HepG2 (cell line): ENCODE measurements around the gene SNF8. TPM values are rescaled to one million over a fixed set of nuclear protein-coding genes. Genes with fewer than 3 reads are reported as not detected.

Experiments
- ADNP ChIP-seq: sonication (generic); formaldehyde crosslinking; IDR thresholded peaks from 2 replicates; pipeline ENCODE4 v1.4.0; 2020; ENCODE audit warnings: missing genetic modification reagents
- ATF7-NPFF ChIP-seq: sonication (generic); formaldehyde crosslinking; IDR thresholded peaks from 2 replicates; pipeline ENCODE4 v1.8.1; 2023; ENCODE audit warnings: mild to moderate bottlenecking, low read depth, missing genetic modification reagents, moderate library complexity
- CAMTA2 ChIP-seq: sonication (generic); formaldehyde crosslinking; IDR thresholded peaks from 2 replicates; pipeline ENCODE4 v1.4.0; 2020; ENCODE audit warnings: mild to moderate bottlenecking, missing genetic modification reagents, borderline replicate concordance
- CREB3 ChIP-seq: sonication (generic); formaldehyde crosslinking; IDR thresholded peaks from 2 replicates; pipeline ENCODE4 v1.5.0; 2020; ENCODE audit warnings: missing genetic modification reagents
- FOXO4 ChIP-seq: sonication (generic); formaldehyde crosslinking; conservative IDR thresholded peaks from 2 replicates; pipeline ENCODE4 v1.8.1; 2023; ENCODE audit warnings: missing genetic modification reagents
- IKZF5 ChIP-seq: IDR thresholded peaks from 2 replicates; pipeline ENCODE4 v1.6.1; 2018; ENCODE audit warnings: missing genetic modification reagents, mild to moderate bottlenecking, missing compliant biosample characterization
- IRF1 ChIP-seq: sonication (generic); formaldehyde crosslinking; IDR thresholded peaks from 2 replicates; pipeline ENCODE4 v1.4.0; 2020; ENCODE audit warnings: low read depth, mild to moderate bottlenecking, missing genetic modification reagents
- KDM5B ChIP-seq: sonication (generic); formaldehyde crosslinking; IDR thresholded peaks from 2 replicates; pipeline ENCODE4 v1.4.0; 2020; ENCODE audit warnings: missing genetic modification reagents, mild to moderate bottlenecking, borderline replicate concordance
- LRRFIP1 ChIP-seq: sonication (generic); formaldehyde crosslinking; conservative IDR thresholded peaks from 2 replicates; pipeline ENCODE4 v1.4.0; 2020; ENCODE audit warnings: missing genetic modification reagents
- PHF8 ChIP-seq: sonication (generic); formaldehyde crosslinking; IDR thresholded peaks from 2 replicates; pipeline ENCODE4 v1.5.0; 2020; ENCODE audit warnings: missing genetic modification reagents
- RBM22 ChIP-seq: fragments of 200-400 bp; formaldehyde crosslinking; optimal IDR thresholded peaks from 2 replicates; pipeline ENCODE3; 2017; ENCODE audit warnings: mild to moderate bottlenecking, low read length, moderate library complexity
- RELA ChIP-seq: sonication (generic); formaldehyde crosslinking; IDR thresholded peaks from 2 replicates; pipeline ENCODE4 v1.4.0; 2020; ENCODE audit warnings: missing genetic modification reagents
- SP1 ChIP-seq, 2 experiments: fragments of 450-650 bp in 1 of 2; sonication (generic) in 1 of 2; formaldehyde crosslinking in 1 of 2; IDR thresholded peaks; 2 replicates each; pipeline versions ENCODE4 v1.4.0 to v1.6.1; 2016 to 2020; ENCODE audit warnings: missing genetic modification reagents in 1 of 2
- SSRP1 ChIP-seq: IDR thresholded peaks from 2 replicates; pipeline ENCODE4 v1.6.1; 2016; ENCODE audit warnings: control low read depth
- ZNF329 ChIP-seq: sonication (generic); formaldehyde crosslinking; IDR thresholded peaks from 2 replicates; pipeline ENCODE4 v1.9.0; 2021; ENCODE audit warnings: low read depth, mild to moderate bottlenecking, missing genetic modification reagents
- ZNF354B ChIP-seq: sonication (generic); formaldehyde crosslinking; IDR thresholded peaks from 2 replicates; pipeline ENCODE4 v1.8.0; 2022; ENCODE audit warnings: mild to moderate bottlenecking, missing genetic modification reagents
- ZNF414 ChIP-seq: sonication (generic); formaldehyde crosslinking; IDR thresholded peaks from 2 replicates; pipeline ENCODE4 v1.5.0; 2020; ENCODE audit warnings: missing genetic modification reagents
- ZNF563 ChIP-seq: sonication (generic); formaldehyde crosslinking; IDR thresholded peaks from 2 replicates; pipeline ENCODE4 v1.8.0; 2022; ENCODE audit warnings: mild to moderate bottlenecking, moderate library complexity, missing genetic modification reagents
- ZNF589 ChIP-seq: sonication (generic); formaldehyde crosslinking; conservative IDR thresholded peaks from 2 replicates; pipeline ENCODE4 v1.8.0; 2022; ENCODE audit warnings: mild to moderate bottlenecking, moderate library complexity, missing genetic modification reagents
- ZNF773 ChIP-seq: sonication (generic); formaldehyde crosslinking; IDR thresholded peaks from 2 replicates; pipeline ENCODE4 v1.4.0; 2020; ENCODE audit warnings: missing genetic modification reagents, borderline replicate concordance
- polyA plus RNA-seq, 8 experiments: library from polyadenylated mRNA; depleted of rRNA in 3 of 8; stranded (reverse) in 7 of 8; unstranded in 1 of 8; fragments of >200 nt; fragmentation: Illumina TruSeq in 4 of 8; extraction: Trizol in 4 of 8; gene quantifications; 2 replicates each; pipeline versions ENCODE4 v1.2.1 to v1.2.3, GENCODE V29; 2011 to 2016; ENCODE audit warnings: low read depth in 4 of 8, missing spikeins in 1 of 8, mixed read lengths in 1 of 8; ENCODE audit not compliant: insufficient read depth in 1 of 8
- total RNA-seq, 5 experiments: library from RNA; depleted of rRNA; stranded (reverse); fragments of >200 nt; fragmentation: Illumina TruSeq; extraction: Trizol; gene quantifications; 2 replicates each; pipeline ENCODE4 v1.2.3, GENCODE V29; 2016; ENCODE audit warnings: low read depth in 1 of 5

Gene SNF8
- total and polyA plus RNA-seq, 2 of the 13 experiments (the other 11 are each of a cell fraction or from before 2014, with no cell fraction given): 114 to 153 TPM

GRCh38 chr17:48892940-48893645 lies 51.5 kb downstream of the SNF8 start (continued):
- TF ChIP-seq ZNF589: no peak
- TF ChIP-seq ZNF329 (CRISPR knock-in tag): no peak
- no peak for TF ChIP-seq SSRP1 (CRISPR knock-in tag)
- TF ChIP-seq ZNF773 (CRISPR knock-in tag): peak; percentile 22; the same call in 1 of the 2 replicates
- TF ChIP-seq KDM5B (CRISPR knock-in tag): no peak
- no peak for TF ChIP-seq SP1 (IDR thresholded peaks at IDR 0.05)
- no peak for TF ChIP-seq SP1 (CRISPR knock-in tag; IDR thresholded peaks at IDR 0.05)
- no peak for TF ChIP-seq IKZF5 (CRISPR knock-in tag)
- TF ChIP-seq ZNF414: no peak
- TF ChIP-seq CREB3 (CRISPR knock-in tag): no peak
- no peak; the same call in 1 of the 2 replicates for TF ChIP-seq CAMTA2
- TF ChIP-seq RELA: no peak
- TF ChIP-seq ATF7-NPFF (CRISPR knock-in tag): 0 out of 2 replicates have a peak, but pooled peaks have one; percentile 15
- no peak; the same call in 1 of the 2 replicates for TF ChIP-seq PHF8
- no peak for TF ChIP-seq ADNP
- TF ChIP-seq ZNF354B (CRISPR knock-in tag): no peak
- no peak for TF ChIP-seq LRRFIP1
- TF ChIP-seq ZNF563 (CRISPR knock-in tag): no peak
- no peak for TF ChIP-seq IRF1
- no peak for TF ChIP-seq RBM22
- TF ChIP-seq FOXO4 (CRISPR knock-in tag): no peak
